GM12864 (cell line): ENCODE data around the gene ACAA1.

ENCODE experiments used
- DNase-seq: peaks from one replicate; pipeline ENCODE4 v3.0.0-alpha.2; 2011; ENCODE audit warnings: low read depth
- H3K4me3 ChIP-seq: 2 replicates; pipeline ENCODE4 v1.5.1; 2011; ENCODE audit warnings: mild to moderate bottlenecking, low read depth, low read length, control low read depth
- CTCF ChIP-seq: IDR thresholded peaks from 2 replicates; pipeline ENCODE4 v1.5.1; 2011; ENCODE audit warnings: low read depth, mild to moderate bottlenecking, moderate library complexity, low read length, control low read depth, inconsistent platforms; ENCODE audit errors: missing control alignments

The ACAA1 gene

DNA sequence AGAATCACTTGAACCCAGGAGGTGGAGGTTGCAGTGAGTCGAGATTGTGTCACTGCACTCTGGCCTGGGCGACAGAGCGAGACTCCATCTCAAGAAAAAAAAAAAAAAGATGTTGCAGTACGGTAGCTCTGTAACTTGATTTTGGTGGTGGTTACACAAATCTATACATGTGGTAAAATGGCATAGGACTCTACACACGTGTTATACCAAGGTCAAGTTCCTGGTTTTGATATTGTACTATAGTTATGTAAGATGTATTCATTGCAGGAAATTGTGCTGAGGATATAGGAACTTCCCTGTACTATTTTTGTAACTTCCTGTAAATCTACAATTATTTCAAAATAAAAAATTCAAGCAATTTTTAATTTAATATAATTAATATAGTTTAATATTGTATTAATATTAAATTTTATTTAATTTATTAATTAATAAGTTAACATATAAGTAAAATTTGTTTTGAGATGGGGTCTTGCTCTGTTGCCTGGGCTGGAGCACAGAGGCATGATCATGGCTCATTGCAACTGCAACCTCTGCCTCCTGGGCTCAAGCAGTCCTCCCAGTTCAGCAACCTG, 11.5 kb upstream of the ACAA1 start:
- TF ChIP-seq CTCF = no peak
- DNase-seq = no peak

GRCh38 chr3:38147421-38147820, 10.5 kb upstream of the ACAA1 start:
- TF ChIP-seq CTCF = no peak
- DNase-seq = no peak
- H3K4me3 ChIP-seq = no peak overlapping the region

More for the DNA sequence above, 11.5 kb upstream of the ACAA1 start:
- no peak overlapping the region for H3K4me3 ChIP-seq

DNA sequence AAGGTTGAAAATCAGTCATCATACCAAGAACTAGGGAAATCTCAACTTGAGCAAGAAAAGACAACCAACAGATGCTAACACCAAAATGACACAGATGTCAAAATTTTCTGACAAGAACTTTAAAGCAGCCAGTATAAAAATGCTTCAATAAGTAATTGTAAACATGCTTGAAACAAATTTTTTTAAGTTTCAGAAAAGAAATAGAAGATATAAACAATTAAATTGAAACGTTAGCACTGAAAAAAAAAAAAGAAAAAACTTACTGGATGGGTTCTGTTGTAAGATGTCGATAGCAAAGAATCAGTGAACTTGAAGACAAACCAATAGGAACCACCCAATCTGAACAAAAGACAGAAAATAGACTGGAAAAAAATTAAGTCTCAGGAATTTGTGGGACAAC, 9.6 kb upstream of the ACAA1 start:
- H3K4me3 ChIP-seq = no peak overlapping the region
- no peak for TF ChIP-seq CTCF
- DNase-seq = no peak

DNA sequence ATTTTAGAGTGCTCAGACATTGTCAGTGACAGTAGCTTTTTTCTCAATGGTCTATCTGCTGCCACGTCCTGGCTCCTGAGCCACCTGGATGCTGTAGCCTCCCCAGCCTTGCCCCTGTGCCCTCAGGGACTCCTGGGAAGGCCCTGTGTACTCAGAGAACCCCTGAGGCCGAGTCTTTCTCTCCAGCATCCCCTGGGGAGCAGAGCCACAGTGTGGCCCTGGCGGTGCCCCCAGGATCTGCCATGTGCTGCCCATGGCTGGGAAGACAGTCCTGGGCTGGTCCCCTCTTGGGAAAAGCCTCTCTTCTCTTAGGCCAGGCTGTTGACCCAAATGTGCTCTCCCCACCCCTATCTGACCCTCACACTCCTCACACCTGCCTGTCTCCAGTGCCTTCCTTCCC, 6.6 kb upstream of the ACAA1 start:
- no peak overlapping the region for H3K4me3 ChIP-seq
- DNase-seq = no peak
- TF ChIP-seq CTCF = no peak

GRCh38 chr3:38142959-38143358, 6.0 kb upstream of the ACAA1 start:
- no peak for TF ChIP-seq CTCF
- no peak for DNase-seq
- no peak overlapping the region for H3K4me3 ChIP-seq

GRCh38 chr3:38141952-38142273, 5.0 kb upstream of the ACAA1 start:
- H3K4me3 ChIP-seq = no peak overlapping the region
- DNase-seq = no peak
- TF ChIP-seq CTCF = no peak

GRCh38 chr3:38141173-38141951, 4.4 kb upstream of the ACAA1 start:
- no peak for TF ChIP-seq CTCF
- no peak for DNase-seq
- no peak overlapping the region for H3K4me3 ChIP-seq
